Upper lobe of left lung (tissue), 4 donors: ENCODE data around the gene ANKRD44.

Experiments used
- EP300 ChIP-seq, 4 donors: sonication (generic); formaldehyde crosslinking; IDR thresholded peaks; one replicate each; pipeline ENCODE4 v1.5.1; 2017; ENCODE audit warnings: antibody characterized with exemption in 4 of 4, control low read depth in 2 of 4
- POLR2A ChIP-seq, 4 donors: fragments of 450-650 bp; IDR thresholded peaks; one replicate each; pipeline ENCODE4 v1.5.1; 2016 to 2017; ENCODE audit warnings: antibody characterized with exemption in 4 of 4, mild to moderate bottlenecking in 2 of 4
- TF ChIP-seq, protein P1 (sequence below), 6 experiments: fragments of 450-650 bp in 4 of 6; fragments of 200-600 bp in 2 of 6; sonication (generic) in 2 of 6; IDR thresholded peaks; one replicate each; pipeline ENCODE4 v1.5.1; 2016 to 2019; ENCODE audit warnings: antibody characterized with exemption in 6 of 6

DNA sequence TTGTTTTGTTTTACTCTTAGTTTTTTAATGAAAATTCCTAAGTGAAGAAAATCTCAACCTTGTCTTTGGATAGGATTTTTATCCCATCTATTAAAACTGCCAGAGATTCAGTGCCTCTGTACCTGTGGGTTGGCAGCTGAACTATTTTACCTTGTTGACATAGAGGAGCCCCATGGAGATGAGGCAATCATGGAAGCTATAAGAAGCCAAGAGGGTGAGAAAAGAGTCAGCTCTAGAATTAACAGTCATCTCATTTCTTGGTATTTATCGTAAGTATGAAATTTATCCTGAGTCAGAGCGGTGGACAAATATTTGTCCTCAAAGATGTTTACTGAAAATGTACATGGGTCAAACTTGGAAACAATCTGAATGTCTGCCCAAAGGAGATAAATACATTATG is 348.3 kb downstream of the ANKRD44 start:
- TF ChIP-seq, protein P1, sequence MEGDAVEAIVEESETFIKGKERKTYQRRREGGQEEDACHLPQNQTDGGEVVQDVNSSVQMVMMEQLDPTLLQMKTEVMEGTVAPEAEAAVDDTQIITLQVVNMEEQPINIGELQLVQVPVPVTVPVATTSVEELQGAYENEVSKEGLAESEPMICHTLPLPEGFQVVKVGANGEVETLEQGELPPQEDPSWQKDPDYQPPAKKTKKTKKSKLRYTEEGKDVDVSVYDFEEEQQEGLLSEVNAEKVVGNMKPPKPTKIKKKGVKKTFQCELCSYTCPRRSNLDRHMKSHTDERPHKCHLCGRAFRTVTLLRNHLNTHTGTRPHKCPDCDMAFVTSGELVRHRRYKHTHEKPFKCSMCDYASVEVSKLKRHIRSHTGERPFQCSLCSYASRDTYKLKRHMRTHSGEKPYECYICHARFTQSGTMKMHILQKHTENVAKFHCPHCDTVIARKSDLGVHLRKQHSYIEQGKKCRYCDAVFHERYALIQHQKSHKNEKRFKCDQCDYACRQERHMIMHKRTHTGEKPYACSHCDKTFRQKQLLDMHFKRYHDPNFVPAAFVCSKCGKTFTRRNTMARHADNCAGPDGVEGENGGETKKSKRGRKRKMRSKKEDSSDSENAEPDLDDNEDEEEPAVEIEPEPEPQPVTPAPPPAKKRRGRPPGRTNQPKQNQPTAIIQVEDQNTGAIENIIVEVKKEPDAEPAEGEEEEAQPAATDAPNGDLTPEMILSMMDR (IDR thresholded peaks at IDR 0.05): no peak
- no peak for TF ChIP-seq EP300 (IDR thresholded peaks at IDR 0.05)
- no peak for TF ChIP-seq POLR2A (IDR thresholded peaks at IDR 0.05)
